Mammary epithelial cell (primary cell): ENCODE results near the gene QRSL1.

Source experiments
- CTCF ChIP-seq, 2 donors: IDR thresholded peaks in 1 of 2; conservative IDR thresholded peaks in 1 of 2; 2 replicates each; pipeline ENCODE4 v1.5.1; 2011 to 2012; ENCODE audit warnings: inconsistent platforms in 2 of 2, low read length in 2 of 2, mild to moderate bottlenecking in 2 of 2, control low read depth in 1 of 2, low read depth in 1 of 2; ENCODE audit not compliant: insufficient read depth in 1 of 2; ENCODE audit errors: extremely low read depth in 1 of 2
- EZH2 ChIP-seq: IDR thresholded peaks from 2 replicates; pipeline ENCODE4 v1.6.1; 2012; ENCODE audit warnings: low read length, inconsistent platforms, borderline replicate concordance

GRCh38 chr6:106648651-106649308 lies 19.4 kb downstream of the QRSL1 start:
- TF ChIP-seq EZH2 (no peak), CTCF (conservative IDR thresholded peaks at IDR 0.05 in 1 of 2, IDR thresholded peaks at IDR 0.05 in 1 of 2; ENCODE audit: extremely low read depth in 1 of 2, insufficient read depth in 1 of 2, low read depth in 1 of 2, low read length in 2 of 2) (no peak)
